ENCODE measurements around the gene PDSS1. TPM values are rescaled to one million over a fixed set of nuclear protein-coding genes. Genes with fewer than 3 reads are reported as not detected.
A peak's percentile ranks its signal among the peaks of the same experiment; 100 is the strongest.

Gene PDSS1
- total RNA-seq, 1 experiment from 2014 or later, result 11.8 TPM

DNA sequence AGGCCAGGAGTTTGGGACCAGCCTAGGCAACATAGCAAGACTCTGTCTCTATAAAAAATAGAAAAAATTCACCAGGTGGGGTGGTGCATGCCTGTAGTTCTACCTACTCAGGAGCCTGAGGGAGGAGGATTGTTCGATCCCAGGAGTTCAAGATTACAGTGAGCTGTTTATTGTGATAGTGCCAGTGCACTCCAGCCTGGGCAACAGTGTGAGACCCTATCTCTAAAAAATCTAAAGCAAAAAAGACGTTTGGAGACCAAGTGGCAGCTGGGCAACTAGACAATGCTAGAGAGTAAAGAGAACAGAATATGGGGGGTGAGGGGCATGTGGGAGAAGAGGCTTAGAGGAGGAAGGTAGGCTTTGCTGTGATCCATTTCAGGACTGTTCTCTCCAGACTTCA is 1.4 kb downstream of the PDSS1 start:
- DNase-seq (ENCODE audit: low spot score), result no peak

DNA sequence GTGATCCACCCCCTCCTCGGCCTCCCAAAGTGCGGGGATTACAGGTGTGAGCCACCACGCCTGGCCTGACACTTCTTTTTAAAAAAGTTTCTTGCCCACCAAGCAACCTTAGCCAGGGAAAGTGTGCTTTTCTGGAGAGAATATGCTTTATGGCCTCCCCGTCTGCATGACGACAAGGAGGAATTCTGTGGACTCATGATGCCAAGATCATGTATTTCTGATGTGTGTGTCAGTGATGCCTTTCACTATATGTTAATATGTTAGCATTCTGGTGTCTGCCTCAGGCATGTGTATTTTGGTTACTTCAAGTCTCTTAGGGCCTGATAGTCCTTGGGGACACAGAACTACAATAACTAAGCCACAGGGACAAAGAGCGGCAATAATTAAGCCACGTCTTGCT is 2.1 kb downstream of the PDSS1 start:
- no peak for DNase-seq (ENCODE audit: low spot score)

DNA sequence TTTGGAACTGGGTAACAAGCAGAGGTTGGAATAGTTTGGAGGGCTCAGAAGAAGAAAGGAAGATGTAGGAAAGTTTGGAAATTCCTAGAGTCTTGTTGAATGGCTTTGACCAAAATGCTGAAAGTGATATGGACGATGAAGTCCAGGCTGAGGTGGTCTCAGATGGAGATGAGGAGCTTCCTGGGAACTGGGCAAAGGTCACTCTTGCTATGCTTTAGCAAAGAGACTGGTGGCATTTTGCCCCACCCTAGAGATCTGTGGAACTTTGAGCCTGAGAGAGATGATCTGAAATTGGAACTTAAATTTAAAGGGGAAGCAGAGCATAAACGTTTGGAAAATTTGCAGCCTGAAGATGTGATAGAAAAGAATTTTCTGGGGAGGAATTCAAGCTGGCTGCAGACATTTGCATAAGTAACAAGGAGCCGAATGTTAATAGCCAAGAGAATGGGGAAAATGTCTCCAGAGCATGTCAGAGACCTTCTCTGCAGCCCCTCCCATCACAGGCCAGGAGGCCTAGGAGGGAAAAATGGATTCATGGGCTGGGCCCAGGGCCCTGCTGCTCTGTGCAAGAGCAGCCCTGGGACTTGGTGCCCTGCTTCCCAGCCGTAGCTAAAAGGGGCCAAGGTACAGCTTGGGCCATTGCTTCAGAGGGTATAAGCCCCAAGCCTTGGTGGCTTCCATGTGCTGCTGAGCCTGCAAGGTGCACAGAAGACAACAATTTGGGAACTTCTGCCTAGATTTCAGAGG is 3.6 kb downstream of the PDSS1 start:
- no peak for DNase-seq (ENCODE audit: low spot score)

DNA sequence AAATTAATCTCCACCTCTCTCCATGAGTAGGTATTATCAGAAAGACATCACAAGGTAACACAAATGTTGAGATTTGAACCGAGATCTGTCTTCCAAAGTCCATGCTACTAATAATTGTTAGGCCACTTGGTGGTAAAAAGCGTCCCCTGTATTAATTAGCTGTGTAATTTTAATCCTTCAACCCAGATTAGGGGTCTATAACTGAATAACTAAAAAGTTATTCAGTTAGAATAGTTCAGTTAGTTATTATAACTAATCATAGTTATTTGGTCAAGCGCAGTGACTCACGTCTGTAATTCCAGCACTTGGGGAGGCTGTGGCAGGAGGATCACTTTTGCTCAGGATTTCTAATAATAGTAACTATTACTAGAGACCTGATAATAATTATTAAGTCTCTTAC is 5.6 kb downstream of the PDSS1 start:
- no peak for DNase-seq (ENCODE audit: low spot score)

DNA sequence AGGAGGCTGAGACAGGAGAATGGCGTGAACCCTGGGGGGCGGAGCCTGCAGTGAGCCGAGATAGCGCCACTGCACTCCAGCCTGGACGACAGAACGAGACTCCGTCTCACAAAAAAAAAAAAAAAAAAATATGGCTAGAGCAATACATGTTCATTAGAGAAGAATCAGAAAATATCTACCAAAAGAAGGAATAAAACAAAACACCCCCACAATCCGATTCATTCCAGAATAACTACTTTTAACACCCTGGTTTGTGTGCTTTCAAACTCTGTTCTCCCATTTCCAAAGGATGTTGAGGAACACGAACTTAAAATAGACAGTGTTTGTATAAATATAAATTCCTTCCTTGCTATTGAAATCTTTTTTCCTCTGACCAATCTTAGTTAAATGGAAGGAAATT is 6.5 kb downstream of the PDSS1 start:
- no peak for DNase-seq (ENCODE audit: low spot score)

DNA sequence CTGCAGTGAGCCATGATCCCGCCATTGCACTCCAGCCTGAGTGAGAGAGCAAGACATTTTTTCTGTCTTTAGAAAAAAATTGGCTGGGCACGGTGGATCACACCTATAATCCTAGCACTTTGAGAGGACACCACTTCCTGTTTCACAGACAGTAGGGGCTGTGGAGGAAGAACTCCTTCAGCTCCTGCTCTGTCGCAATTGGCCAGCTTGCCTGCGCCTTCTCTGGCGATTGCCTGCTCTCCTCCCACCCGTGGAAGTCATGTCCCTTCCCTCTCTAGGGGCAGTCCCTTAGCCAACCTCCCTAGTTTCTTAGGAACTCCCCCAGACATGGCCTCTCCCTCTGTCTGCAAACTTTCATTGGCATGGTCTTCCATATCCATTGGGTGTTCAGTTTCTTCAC is 8.7 kb downstream of the PDSS1 start:
- no peak for DNase-seq (ENCODE audit: low spot score)

DNA sequence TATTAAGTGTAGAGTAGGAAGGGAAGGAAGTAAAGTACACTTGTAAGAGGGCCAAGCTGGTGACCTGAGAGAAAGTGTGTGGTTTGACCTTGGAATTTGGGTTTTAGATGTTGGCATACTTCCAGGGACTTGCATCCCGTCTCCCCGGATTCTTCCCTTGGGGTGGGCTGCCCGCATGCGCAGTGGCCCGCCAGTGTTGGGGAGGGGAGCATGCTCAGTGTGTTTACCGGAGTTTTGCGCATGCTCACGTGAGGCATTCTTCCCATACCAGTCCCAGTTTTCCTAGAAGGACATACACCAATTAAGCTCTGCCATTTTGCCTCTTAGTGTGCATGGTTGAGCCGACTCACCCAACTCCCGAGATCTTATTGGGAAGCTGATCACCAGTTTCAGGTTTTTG is 9.4 kb downstream of the PDSS1 start:
- DNase-seq (ENCODE audit: low spot score), result no peak

DNA sequence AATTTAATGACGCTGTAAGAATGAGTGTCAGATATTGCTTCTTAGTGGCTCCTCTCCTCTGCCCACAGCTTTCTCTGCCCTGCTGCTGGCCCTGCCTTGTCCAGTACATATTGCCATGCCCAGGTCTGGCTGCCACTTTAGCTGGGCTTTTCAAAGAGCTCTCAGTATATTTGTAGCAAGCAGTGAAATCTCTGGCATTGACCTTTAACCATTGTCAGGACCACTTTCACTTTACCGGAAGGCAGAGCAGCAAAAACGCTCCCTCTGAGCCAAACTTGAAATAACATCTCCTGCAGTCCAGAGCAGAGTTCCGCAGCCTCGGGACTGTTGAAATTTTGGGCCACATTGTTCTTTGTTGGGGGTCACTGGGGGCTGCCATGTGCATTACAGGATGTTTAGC is 13.8 kb downstream of the PDSS1 start:
- no peak for DNase-seq (ENCODE audit: low spot score)

DNA sequence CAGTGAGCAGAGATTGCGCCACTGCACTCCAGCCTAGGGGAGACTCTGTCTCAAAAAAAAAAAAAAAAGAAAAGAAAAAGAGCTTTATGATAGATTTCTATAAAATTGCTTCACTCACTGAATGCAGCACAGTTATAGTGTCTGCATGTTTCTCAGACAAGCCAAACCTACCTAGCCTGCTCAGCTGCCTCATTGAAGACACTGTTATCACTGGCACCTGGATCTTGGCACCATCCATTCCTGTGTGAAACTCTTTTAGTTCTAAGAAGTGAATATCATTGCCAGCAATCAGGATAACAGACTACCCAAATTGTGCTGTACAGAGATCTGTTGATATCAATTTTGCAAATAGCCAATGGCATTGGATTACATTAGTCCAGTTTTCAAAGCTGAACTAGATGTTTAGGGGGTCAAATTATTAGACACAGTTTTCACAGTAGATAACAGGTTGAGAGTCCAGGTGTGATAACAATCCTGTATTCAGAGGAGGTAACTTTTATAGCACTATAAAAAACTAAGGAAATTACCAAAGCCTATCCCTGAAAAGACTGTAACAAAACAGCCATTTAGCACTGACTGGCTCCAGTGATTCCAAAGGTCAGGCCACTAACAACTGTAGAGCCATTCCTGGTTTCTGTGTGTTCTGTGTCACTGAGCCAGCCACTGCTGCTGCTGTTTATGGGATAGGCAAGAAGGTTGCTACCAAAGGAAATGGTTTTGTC is 17.1 kb downstream of the PDSS1 start:
- DNase-seq (ENCODE audit: low spot score), result no peak

DNA sequence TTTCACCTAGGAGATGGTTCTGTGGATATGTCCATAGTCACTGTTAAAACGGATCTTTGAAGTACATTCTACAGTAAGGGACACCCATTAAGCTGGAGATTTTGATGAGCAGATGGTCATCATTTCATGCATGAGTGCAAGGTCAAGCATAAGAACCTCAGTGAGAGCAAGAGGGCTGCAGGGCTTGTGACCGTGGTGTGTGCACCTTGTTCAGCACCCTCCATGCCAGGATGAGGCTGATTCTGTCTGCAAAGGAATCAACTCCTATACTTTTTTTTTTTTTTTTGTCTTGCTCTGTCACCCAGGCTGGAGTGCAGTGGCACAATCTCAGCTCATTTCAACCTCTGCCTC is 17.6 kb downstream of the PDSS1 start:
- DNase-seq (ENCODE audit: low spot score), result no peak

DNA sequence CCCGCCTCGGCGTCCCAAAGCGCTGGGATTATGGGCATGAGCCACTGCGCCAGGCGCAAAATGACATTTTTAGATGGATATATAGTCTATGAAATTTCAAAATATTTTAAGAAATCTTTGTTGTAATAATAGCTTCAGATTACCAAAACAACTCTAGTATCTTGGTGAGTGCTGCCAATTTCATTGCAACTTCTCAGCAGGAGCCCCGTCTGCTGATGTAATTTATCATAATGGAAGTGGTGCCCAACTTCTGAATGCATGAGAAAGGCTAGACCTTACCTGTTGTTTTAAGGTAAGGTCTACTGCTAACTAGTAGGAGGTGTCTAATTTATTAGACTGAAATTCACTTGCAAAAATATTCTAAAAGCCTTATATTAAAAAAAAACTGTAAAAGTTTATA is 20.0 kb downstream of the PDSS1 start:
- DNase-seq (ENCODE audit: low spot score), result no peak

DNA sequence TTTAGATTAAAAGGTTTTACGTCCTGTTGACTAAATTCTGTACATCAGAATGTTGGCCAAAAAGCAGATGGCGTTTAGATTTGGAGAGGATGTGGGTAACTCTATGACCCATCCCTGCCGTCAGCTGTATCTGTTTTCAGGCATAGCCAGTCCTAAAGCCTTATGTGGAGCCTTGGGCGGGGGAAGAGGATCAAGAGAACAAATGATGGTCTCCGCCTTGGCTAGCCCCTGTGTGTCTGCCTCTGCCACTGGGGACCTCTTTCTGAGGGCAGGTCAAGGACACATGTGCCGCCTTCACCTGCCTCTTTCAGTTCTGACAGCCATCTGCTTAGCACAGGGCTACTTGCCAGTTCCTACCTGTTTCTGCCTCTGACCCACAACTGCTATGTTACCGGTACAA is 24.1 kb downstream of the PDSS1 start:
- no peak for DNase-seq (ENCODE audit: low spot score)

DNA sequence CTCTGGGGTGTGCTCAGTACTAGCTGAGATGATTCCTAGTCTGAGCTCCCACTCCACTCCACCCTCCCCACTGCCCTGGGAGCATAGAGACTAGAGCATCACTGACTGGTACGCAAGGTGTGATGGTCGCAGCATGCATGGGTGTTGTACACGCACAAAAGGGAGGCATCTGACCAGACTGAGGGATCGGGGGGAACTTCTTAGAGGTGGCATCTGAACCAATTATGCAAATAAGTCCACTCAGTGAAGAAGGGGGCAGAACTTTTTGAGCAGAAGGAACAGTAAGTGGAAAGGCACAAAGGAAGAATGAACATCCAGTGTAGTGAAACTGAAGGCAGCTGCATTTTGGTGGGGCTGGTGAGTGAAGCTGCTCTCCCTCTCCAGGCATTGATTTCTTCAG is 25.5 kb downstream of the PDSS1 start:
- no peak for DNase-seq (ENCODE audit: low spot score)

DNA sequence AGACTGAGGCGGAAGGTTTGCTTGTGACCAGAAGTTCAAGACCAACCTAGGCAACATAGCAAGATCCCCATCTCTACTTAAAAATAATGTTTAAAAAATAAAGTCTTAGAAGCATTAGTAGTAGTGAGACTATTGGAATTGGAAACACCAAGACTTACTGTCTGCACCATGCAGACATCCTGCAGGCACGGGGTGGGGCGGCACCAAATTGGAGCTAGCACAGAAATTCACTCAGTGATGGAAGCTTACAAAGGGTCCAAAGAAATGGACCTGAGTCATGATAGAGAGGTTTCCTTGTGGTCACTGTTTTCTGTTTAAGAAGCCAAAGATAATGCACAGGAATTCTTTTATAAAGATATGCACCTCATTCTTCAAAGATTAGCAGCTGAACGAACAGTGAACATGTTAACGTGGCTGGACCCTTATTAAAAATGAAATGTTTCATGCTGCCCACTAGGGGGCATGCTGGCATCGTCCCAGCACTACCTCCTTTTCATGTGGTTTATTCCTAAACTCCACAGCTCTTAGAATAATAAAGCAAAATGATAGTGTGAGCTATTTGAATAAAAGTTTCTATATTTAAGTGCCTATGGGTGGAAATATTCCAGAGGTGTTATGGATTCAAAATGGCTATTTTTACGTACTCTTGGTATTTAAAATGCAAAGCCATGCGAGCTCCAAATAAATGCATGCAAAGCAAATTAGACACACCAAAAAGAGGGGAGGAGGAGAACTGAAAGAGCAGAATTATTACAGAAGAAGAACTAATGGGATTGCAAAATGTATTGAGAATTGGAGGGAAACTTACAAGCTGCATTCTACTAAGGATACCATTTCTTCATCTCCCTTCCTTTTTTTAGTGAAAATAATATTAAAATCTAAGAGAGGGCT is 28.6 kb downstream of the PDSS1 start:
- DNase-seq (ENCODE audit: low spot score), result peak; percentile 39

DNA sequence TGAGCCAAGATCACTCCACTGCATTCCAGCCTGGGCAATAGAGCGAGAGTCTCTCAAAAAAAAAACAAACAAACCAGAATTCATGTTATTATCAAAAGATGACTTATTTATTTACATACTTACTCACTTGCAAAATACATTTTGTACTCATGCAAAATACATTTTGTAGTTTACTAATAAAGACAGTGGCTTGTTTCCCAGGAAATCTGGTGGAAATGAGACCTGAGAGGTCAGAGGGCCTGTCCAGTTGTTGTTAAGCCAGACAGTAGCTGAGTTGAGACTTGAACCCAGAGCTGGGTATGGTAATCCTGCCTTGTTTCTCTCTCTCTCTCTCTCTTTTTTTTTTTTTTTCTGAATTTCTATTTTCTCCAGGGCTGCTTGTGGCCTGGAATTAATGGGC is 29.5 kb downstream of the PDSS1 start:
- DNase-seq (ENCODE audit: low spot score), result no peak

DNA sequence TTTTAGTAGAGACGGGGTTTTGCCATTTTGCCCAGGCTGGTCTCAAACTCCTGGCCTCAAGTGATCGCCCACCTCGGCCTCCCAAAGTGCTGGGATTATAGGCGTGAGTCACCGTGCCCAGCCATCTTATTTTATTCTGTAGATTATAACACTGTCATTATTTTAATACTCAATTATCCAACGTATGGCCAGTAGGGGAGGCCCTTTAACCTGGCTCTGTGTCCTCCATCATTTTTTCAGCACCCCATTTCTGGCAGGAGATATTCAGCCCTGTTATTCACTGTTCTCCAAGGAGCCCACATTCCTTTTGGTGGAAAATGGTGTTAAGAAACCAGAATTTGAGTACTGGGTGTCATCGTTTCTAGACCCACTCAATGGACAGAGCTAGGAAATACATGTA is 31.5 kb downstream of the PDSS1 start:
- DNase-seq (ENCODE audit: low spot score), result no peak

DNA sequence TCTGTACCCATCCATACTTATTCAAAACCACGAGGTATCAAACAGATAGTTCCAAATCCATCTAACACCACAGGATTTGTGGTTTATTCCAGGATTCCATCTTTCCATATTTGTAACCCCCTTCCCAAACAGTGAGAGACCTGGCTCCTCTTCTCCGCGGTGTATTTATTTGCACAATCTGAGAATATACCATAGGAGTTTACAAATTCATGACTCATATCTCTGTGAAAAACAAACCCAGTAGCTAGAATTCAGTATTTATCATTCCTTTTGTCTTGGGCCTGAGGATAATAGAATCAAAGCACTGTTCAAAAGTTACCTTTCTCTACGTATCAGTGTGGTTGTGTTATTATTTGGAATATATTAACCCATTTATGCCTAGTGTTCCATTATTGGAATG is 31.9 kb downstream of the PDSS1 start:
- no peak for DNase-seq (ENCODE audit: low spot score)

DNA sequence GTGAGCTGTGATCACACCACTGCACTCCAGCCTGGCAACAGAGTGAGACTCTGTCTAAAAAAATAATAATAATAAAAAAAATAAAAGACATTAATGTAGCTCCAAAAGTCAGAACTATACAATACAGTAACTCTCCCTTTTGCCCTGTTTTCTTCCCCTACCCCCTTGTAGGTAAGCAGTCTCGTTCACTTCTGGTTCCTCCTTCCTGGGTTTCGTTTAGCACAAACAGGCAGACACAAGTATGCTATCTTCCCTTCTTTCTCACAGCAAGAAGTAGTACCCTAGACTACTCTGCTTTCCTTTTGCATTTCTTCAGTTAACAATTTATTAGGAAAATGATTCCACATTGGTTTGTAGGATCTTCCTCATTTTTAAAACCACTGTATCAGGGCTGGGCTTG is 33.1 kb downstream of the PDSS1 start:
- DNase-seq (ENCODE audit: low spot score), result no peak

DNA sequence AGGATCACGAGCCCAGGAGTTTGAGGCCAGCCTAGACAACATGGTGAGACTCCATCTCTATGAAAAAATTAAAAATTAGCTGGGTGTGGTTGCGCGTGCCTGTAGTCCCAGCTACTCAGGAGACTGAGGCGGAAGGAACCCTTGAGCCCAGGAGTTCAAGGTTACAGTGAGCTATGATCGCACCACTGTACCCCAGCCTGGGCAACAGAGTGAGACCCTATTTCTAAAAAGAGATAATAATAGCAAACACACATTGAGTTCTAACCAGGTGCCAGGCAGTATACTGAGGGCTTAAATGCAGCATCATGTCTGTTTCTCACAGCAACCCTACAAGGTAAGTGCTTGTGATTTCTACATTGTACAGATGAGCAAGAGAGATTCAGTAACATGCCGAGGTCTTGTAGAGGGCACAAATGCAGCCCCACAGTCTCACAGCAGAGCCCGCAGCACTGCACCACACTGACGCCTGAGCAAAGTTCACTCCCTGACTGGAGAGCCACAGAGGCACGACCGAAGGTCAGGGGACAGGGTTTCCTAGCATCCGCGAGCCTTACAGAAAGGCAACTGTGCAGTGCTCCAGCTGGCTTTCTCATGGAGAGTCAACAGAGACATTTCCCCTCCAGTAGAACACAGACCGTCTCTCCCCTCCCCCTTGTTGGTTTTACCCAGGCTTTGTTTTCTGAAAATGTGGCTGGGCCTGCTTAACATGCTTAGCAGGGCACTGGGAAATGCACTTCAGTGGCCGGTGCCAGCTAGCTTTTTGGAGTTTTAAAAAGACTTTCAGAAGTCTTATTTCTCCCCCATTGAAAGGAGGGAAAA is 36.5 kb downstream of the PDSS1 start:
- no peak for DNase-seq (ENCODE audit: low spot score)

DNA sequence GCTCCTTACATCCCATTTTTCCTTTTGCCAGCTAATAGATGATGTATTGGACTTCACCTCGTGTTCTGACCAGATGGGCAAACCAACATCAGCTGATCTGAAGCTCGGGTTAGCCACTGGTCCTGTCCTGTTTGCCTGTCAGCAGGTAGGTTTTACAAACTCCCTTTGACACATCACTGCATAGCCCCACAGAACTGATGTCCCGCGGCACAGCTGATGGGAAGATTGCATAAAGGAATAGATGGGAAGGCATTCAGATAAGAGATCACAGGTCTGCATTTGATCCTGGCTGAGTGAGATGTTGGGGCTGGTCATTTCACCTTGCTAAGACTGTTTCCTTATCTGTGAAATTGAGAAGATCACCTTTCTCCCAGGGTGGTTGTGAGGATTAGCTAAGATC is 37.9 kb downstream of the PDSS1 start:
- DNase-seq (ENCODE audit: low spot score), result no peak

DNA sequence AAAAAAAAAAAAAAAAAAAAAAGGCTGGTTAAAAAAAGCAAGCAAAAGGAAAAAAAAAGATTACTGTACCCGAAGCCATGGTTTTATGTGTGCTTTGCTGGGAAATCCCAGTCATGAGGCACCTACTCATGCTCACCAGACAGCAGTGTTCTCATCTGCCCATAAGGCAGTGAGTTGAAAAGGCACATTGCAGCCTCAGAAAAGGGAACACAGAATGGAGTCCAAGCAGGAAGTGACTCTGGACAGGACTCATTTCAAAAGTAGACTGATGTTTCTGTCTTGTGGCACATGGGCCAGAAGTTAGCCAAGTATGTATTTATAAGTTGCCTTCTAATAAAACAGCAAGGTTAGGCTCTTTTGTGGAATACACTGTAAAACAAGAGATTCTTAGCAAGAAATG is 40.2 kb downstream of the PDSS1 start:
- DNase-seq (ENCODE audit: low spot score), result no peak

Data from H4 (cell line).